ENCODE data around the gene CYBA.

The CYBA gene

GRCh38 chr16:88697116-88697830 is 46.4 kb upstream of the CYBA start:
- DNase-seq (ENCODE audit: low spot score), result no peak
- Histone ChIP-seq H3K4me1 (ENCODE audit: insufficient read depth, poor library complexity, severe bottlenecking) (peaks cover 7% of the 10 kb centered on the region), H3K27me3 (ENCODE audit: insufficient read depth, poor library complexity, severe bottlenecking) (no peaks in the 10 kb centered on the region), H3K27ac (ENCODE audit: poor library complexity, severe bottlenecking) (no peak overlapping the region), H3K36me3 (ENCODE audit: low read depth) (peaks cover 20% of the 10 kb centered on the region), H3K4me3 (ENCODE audit: severe bottlenecking) (no peak overlapping the region), H3K9me3 (ENCODE audit: severe bottlenecking) (no peaks in the 10 kb centered on the region)
- no peak for TF ChIP-seq CTCF (IDR thresholded peaks at IDR 0.05; ENCODE audit: poor library complexity, severe bottlenecking)
- ATAC-seq (ENCODE audit: low read depth), result no peak

- H3K36me3 ChIP-seq (ENCODE audit: low read depth), result peaks cover 20% of the 10 kb centered on the region
- no peak for TF ChIP-seq CTCF (IDR thresholded peaks at IDR 0.05; ENCODE audit: poor library complexity, severe bottlenecking)
- ATAC-seq (ENCODE audit: low read depth) (no peak), DNase-seq (ENCODE audit: low spot score) (no peak)
- no peaks in the 10 kb centered on the region for H3K9me3 ChIP-seq (ENCODE audit: severe bottlenecking)
- no peak overlapping the region for H3K27ac ChIP-seq (ENCODE audit: poor library complexity, severe bottlenecking)
- H3K4me1 ChIP-seq (ENCODE audit: insufficient read depth, poor library complexity, severe bottlenecking), result peaks cover 7% of the 10 kb centered on the region
- no peak overlapping the region for H3K4me3 ChIP-seq (ENCODE audit: severe bottlenecking)
- H3K27me3 ChIP-seq (ENCODE audit: insufficient read depth, poor library complexity, severe bottlenecking), result no peaks in the 10 kb centered on the region
These were observed 45.6 kb upstream of the CYBA start for GRCh38 chr16:88696441-88696840.

- H3K4me3 ChIP-seq (ENCODE audit: severe bottlenecking), result no peak overlapping the region
- H3K27ac ChIP-seq (ENCODE audit: poor library complexity, severe bottlenecking), result no peak overlapping the region
- H3K9me3 ChIP-seq (ENCODE audit: severe bottlenecking), result no peaks in the 10 kb centered on the region
- ATAC-seq (ENCODE audit: low read depth) (no peak), DNase-seq (ENCODE audit: low spot score) (no peak)
- peaks cover 20% of the 10 kb centered on the region for H3K36me3 ChIP-seq (ENCODE audit: low read depth)
- H3K27me3 ChIP-seq (ENCODE audit: insufficient read depth, poor library complexity, severe bottlenecking), result no peaks in the 10 kb centered on the region
- TF ChIP-seq CTCF (IDR thresholded peaks at IDR 0.05; ENCODE audit: poor library complexity, severe bottlenecking), result no peak
- peaks cover 1% of the 10 kb centered on the region for H3K4me1 ChIP-seq (ENCODE audit: insufficient read depth, poor library complexity, severe bottlenecking)
These were observed 44.9 kb upstream of the CYBA start for GRCh38 chr16:88695753-88696152.

- H3K4me3 ChIP-seq (ENCODE audit: severe bottlenecking), result no peak overlapping the region
- H3K9me3 ChIP-seq (ENCODE audit: severe bottlenecking), result no peaks in the 10 kb centered on the region
- peaks cover 16% of the 10 kb centered on the region for H3K36me3 ChIP-seq (ENCODE audit: low read depth)
- TF ChIP-seq CTCF (IDR thresholded peaks at IDR 0.05; ENCODE audit: poor library complexity, severe bottlenecking), result no peak
- ATAC-seq (ENCODE audit: low read depth), result peak; percentile 4; the same call in 1 of the 3 replicates
- no peaks in the 10 kb centered on the region for H3K27me3 ChIP-seq (ENCODE audit: insufficient read depth, poor library complexity, severe bottlenecking)
- no peak for DNase-seq (ENCODE audit: low spot score)
- H3K4me1 ChIP-seq (ENCODE audit: insufficient read depth, poor library complexity, severe bottlenecking), result no peaks in the 10 kb centered on the region
- H3K27ac ChIP-seq (ENCODE audit: poor library complexity, severe bottlenecking), result no peak overlapping the region
These were observed 44.4 kb upstream of the CYBA start for GRCh38 chr16:88695218-88695617.

All from RWPE2 (cell line).